ENCODE data around the gene LCN6.

LCN6 gene

DNA sequence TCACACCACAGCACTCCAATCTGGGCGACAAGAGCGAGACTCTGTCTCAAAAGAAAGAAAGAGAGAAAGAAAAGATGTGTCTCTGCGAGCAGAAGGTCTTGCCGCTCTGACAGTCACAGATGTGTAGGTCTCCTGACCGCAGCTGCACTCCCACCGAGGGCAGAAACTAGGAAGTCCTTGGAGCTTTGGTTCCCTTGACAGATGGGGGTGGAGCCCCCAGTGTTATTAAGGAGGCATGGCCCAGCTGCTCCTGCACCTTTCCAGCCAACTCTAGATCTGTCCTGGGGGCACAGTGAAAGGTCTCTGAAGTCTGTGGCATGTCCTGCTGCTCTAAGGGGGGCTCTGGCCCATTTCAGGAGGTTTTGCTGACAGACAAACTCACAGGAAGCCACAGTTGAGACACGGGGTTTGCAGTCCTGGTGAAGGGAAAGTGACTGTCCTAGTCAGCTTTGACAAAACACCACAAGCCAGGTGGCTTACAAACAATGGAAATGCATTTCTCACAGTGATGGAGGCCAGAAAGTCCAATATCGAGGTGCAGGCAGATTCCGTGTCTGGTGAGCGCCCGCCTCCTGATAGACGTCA is 45.0 kb downstream of the LCN6 start:
- TF ChIP-seq, protein P1, sequence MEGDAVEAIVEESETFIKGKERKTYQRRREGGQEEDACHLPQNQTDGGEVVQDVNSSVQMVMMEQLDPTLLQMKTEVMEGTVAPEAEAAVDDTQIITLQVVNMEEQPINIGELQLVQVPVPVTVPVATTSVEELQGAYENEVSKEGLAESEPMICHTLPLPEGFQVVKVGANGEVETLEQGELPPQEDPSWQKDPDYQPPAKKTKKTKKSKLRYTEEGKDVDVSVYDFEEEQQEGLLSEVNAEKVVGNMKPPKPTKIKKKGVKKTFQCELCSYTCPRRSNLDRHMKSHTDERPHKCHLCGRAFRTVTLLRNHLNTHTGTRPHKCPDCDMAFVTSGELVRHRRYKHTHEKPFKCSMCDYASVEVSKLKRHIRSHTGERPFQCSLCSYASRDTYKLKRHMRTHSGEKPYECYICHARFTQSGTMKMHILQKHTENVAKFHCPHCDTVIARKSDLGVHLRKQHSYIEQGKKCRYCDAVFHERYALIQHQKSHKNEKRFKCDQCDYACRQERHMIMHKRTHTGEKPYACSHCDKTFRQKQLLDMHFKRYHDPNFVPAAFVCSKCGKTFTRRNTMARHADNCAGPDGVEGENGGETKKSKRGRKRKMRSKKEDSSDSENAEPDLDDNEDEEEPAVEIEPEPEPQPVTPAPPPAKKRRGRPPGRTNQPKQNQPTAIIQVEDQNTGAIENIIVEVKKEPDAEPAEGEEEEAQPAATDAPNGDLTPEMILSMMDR (conservative IDR thresholded peaks at IDR 0.05; ENCODE audit: low read depth, low read length): no peak
- no peak for DNase-seq (ENCODE audit: low read depth)

GRCh38 chr9:136701668-136702053 is 46.7 kb downstream of the LCN6 start:
- TF ChIP-seq, protein P1 (conservative IDR thresholded peaks at IDR 0.05; ENCODE audit: low read depth, low read length): no peak
- no peak overlapping the region for H3K4me3 ChIP-seq (ENCODE audit: low read depth, low read length)
- no peak for DNase-seq (ENCODE audit: low read depth)

More for the DNA sequence above, 45.0 kb downstream of the LCN6 start:
- H3K4me3 ChIP-seq (ENCODE audit: low read depth, low read length): no peak overlapping the region

GRCh38 chr9:136700959-136701667 is 47.2 kb downstream of the LCN6 start:
- TF ChIP-seq, protein P1 (conservative IDR thresholded peaks at IDR 0.05; ENCODE audit: low read depth, low read length): no peak
- DNase-seq (ENCODE audit: low read depth): no peak

DNA sequence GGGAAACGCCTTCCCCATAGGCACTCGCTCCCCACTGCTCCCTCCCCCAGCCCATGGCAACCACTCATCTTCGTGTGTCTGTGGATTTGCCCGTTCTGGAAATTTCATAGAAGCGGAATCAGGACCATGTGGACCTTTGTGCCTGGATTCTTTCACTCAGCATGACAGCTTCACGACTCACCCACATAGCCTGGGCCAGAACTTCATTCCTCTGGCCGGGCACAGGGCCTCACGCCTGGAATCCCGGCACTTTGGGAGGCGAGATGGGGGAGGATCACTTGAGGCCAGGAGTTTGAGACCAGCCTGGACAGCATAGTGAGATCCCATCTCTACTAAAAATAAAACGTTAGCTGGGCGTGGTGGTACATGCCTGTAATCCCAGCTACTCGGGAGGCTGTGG is 48.0 kb downstream of the LCN6 start:
- TF ChIP-seq, protein P1 (conservative IDR thresholded peaks at IDR 0.05; ENCODE audit: low read depth, low read length): no peak
- H3K4me3 ChIP-seq (ENCODE audit: low read depth, low read length): no peak overlapping the region
- no peak for DNase-seq (ENCODE audit: low read depth)

More at GRCh38 chr9:136700959-136701667, 47.2 kb downstream of the LCN6 start:
- no peak overlapping the region for H3K4me3 ChIP-seq (ENCODE audit: low read depth, low read length)

DNA sequence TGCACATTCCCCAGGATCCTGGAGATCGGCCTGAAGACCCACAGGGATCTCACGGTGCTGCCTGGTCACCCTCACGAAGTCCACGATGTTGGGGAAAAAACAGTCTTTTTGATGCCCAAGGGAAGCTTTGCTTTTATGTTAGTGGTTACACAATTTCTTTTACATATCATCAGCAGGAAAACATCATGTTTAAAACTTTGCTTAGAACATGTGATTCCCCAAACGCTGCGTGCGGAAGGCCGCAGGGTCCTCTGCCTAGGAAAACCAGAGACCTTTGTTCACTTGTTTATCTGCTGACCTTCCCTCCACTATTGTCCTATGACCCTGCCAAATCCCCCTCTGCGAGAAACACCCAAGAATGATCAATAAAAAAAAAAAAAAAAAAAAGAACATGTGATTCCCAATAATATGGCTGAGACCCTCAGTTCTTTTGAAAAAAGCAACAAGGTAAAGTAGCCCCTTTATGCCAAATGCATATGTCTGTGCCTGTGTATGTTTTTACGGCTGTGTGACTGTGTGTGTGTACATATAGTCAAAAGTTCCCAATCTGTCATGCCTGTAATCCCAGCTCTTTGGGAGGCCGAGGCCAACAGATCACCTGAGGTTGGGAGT is 49.6 kb downstream of the LCN6 start:
- TF ChIP-seq, protein P1 (conservative IDR thresholded peaks at IDR 0.05; ENCODE audit: low read depth, low read length): no peak
- no peak for DNase-seq (ENCODE audit: low read depth)
- no peak overlapping the region for H3K4me3 ChIP-seq (ENCODE audit: low read depth, low read length)

- no peak for DNase-seq (ENCODE audit: low read depth)
- TF ChIP-seq, protein P1 (conservative IDR thresholded peaks at IDR 0.05; ENCODE audit: low read depth, low read length): no peak
- no peak overlapping the region for H3K4me3 ChIP-seq (ENCODE audit: low read depth, low read length)
Measured at GRCh38 chr9:136697821-136698526, 50.4 kb downstream of the LCN6 start.

Measured in choroid plexus epithelial cell (primary cell).